Renal cortical epithelial cell (primary cell): ENCODE results near the gene GALNT2. TPM values are rescaled to one million over a fixed set of nuclear protein-coding genes. Genes with fewer than 3 reads are reported as not detected.

Experiments
- DNase-seq: peaks from one replicate; pipeline ENCODE4 v3.0.0-alpha.2; 2011; ENCODE audit warnings: low read depth
- total RNA-seq: library from RNA; depleted of rRNA; stranded (reverse); fragments of >200 nt; gene quantifications from 2 replicates; pipeline ENCODE4 v1.2.3, GENCODE V29; 2014

Gene GALNT2
- total RNA-seq, 1 donor from 2014 or later, result 119 TPM

DNA sequence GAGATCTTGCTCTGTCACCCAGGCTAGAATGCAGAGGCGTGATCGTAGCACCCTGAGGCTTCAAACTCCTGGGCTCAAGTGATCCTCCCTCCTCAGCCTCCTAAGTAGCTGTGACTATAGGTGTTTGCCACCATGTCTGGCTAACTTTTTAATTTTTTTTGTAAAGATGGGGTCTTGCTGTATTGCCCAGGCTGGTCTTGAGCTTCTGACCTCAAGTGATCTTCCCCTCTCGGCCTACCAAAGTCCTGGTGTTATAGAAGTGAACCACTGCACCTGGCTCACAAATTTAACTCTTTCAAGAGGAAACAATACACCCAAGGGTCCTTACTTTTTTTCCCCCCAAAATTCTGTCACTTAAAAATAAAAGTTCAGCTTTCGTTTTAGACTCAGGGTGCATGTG, 62.3 kb downstream of the GALNT2 start:
- no peak for DNase-seq

DNA sequence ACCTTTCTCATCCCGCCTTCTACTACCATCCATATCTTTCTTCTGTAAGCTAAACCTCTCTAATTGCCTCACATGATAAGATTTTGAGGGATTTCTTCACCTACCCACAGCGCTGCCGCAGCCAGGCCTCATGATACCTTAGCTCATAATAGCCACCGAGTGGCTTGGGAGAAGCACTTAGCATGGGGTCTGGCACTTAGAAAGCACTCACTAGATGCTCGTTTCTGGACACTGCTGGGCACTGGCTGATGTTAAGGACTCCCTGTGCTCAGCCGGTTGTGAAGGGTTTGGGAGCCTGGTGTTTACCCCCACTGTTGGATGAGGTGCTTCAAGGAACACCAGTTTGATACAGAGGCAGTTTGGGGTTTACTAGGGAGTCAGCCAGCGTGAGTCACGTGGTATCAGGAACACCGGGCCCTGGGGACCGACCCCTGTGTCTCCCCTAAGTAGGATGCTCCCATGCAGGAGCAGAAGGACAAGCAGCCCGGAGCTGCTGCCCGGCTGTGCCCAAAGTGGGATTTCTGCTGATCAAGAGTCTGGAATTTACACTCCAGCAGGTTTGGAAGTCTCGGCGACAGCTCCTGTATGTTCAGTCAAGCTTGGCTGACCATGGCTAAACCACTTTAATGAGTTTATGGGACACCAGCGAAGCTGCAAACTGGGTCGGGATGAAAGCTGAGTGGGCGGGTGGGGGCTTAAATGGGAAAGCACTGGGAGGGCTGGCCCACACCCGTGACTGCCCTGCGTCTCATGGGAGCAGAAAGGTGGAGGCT, 63.3 kb downstream of the GALNT2 start:
- peak; percentile 91 for DNase-seq

DNA sequence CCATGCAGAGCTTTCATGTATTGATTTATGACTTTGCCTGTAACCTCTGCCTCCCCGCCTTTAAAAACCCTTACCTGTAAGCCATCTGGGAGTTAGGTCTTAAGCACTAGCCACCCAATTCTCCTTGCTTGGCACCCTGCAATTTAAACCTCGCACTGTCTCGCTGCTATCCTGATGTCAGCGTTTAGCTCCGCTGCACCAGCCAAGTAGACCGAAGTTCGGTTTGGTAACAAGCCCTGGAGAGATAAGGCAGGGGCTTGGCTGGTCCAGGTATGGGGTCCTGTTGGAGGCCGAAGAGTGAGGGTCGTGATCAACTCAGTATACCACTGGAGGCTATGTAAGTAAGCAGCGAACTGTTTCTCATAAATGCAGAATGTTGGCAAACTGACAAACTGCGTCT, 64.4 kb downstream of the GALNT2 start:
- DNase-seq, result no peak

DNA sequence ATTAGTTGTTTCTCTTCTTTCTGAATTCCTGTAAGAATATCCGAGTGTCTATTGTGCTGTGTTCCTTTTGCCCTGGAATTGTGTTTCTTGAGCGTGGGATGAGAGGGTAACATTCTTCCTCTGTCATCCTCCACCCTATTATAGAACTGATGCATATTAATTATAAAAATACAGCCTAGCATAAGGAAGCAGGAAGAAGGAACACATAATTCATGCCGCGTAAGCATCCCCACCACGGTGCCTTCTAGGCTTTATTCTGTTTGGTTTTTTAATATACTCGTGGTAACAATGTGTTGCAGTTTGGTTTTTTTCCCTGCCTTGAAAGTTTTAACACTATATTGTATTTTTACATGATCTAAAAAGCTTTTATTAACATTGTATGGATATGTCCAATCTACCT, 65.7 kb downstream of the GALNT2 start:
- DNase-seq, result no peak

DNA sequence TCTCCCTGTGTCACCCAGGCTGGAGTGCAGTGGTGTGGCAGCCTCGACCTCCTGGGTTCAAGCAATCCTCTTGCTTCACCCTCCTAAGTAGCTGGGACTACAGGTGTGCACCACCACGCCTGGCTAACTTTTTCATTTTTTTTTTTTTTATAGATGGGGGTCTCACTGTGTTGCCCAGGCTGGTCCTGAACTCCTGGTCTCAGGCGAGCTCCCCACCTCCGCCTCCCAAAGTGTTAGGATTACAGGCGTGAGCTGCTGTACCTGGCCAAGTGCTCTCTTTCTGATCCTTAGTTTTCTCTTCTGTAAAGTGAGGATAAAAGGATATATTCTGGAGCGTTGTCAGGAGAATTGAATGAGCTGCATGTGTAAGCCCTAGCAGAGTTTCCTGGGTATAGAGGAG, 68.7 kb downstream of the GALNT2 start:
- DNase-seq, result no peak

DNA sequence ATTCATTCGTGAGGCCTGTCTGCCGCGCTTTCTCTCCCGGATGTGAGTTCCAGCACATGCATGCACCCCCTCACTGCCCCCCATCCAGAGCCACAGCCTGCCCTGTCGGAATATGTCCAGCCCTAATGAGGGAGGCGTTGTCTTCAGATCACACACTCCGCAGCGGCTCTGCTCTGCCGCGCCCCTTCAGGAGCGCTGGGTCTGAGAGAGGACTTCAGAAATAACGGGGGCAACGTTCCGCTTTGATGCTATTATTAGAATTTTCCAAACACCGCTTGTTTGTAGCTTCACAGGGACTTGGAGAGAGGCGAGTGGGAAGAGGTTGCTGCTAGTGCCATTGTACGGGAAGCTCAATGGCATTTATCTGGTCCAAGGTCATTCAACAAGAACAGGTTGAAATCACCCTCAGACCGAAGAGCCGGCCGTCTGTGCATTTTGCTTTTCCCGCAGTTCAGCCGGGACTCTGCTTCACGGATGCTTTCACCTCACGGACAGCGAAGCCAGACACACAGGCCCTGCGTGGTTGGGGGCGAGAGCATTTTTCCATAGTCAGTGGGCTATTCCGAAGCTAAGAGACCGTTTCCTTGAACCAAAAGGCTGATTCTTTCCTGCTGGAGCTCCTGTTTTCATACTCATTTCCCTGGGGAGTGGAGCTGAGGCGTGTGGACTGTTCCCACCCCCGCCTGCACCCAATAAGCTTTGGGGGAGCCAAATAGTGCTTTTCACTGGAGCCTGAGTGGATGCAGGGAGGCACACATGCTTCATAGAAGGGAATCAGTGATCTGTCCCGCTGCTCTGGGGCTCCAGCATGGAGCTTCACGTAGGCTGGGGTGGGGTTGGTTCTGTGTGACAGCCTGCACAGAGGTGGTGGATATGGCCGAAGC, 69.7 kb downstream of the GALNT2 start:
- DNase-seq, result no peak

DNA sequence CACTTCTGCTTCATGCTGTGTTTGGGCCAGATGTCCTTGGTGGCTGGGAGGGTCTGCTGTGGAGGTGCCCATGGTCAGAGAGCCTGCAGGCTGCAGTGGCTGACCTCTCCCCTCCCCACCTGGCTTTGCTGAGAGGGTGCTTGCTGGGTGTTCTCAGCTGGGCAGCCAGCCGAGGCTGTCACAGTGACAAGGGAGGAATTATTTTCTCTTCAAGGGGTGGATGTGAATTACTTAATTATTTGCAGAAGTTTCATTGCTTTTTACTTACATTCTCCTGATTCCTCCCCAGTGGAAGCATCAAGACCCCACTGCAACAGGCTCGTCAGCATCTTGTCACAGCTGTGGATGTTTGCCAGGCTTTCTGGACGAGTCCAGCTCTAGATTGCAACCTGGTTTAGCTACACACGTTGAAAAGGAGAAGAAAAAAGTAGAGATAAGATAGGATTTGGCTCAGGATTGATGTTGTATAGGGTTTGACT, 70.3 kb downstream of the GALNT2 start:
- DNase-seq, result no peak

DNA sequence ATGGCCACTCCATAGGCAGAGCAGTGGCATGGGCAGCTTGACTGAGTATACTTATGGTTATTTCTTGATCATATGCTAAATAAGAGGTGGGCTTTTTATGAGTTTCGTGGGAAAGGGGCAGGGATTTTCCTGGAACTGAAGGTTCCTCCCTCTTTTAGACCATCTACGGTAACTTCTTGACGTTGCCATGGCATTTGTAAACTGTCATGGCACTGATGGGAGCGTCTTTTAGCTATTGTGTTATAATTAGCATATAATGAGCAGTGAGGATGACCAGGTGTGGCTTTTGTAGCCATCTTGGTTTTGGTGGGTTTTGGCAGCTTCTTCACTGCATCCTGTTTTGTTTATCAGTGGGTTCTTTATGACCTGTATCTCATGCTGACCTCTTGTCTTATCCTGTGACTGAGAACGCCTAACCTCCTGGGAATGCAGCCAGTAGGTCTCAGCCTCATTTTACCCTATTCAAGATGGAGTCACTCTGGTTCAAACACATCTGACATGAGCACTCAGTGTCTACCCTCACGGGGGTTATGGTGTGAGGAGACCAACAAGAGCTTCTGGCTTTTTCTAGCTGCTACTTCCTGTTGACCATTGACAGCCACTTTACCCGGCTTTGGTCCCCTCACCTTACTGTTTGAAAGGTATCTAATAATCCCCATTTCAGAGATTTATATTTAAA, 71.7 kb downstream of the GALNT2 start:
- no peak for DNase-seq

DNA sequence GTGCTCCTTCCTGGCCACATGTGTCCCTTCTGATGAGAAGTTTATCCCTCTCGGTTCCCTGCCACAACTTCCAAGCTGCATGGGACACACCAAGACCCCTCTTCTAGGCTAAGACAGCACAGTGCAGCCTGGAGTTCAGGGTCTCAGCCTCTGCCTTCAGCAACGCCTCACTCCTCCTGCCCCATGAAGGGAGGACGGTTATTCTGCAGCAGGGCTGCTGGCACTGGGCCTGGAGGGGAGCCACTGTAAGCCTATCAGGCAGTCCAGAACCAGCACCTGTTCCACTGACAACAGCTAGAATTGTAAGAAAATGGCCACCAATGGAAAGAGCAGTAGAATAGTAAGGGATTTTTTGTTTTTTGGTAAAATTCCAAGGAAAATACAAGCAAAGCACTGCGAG, 72.3 kb downstream of the GALNT2 start:
- DNase-seq, result no peak

DNA sequence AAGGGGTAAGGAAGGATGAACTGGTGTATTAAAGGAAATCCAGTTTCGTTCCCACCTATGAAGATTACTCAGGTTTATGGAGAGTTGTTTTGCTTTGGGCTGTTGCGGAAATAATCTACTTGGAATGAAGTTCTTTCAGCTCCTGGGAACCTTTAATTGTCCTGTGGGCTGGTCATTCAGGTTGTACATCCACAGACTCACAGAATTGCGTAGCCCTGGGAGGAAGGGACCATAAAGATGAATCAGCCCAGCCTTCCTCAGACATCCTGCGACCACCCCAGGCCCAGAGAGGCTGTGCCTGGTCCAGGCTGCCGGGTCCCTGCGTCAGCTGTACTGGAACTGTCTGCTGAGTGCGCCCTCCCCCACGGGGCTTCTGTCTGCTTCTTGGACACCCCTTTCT, 72.7 kb downstream of the GALNT2 start:
- DNase-seq, result no peak

DNA sequence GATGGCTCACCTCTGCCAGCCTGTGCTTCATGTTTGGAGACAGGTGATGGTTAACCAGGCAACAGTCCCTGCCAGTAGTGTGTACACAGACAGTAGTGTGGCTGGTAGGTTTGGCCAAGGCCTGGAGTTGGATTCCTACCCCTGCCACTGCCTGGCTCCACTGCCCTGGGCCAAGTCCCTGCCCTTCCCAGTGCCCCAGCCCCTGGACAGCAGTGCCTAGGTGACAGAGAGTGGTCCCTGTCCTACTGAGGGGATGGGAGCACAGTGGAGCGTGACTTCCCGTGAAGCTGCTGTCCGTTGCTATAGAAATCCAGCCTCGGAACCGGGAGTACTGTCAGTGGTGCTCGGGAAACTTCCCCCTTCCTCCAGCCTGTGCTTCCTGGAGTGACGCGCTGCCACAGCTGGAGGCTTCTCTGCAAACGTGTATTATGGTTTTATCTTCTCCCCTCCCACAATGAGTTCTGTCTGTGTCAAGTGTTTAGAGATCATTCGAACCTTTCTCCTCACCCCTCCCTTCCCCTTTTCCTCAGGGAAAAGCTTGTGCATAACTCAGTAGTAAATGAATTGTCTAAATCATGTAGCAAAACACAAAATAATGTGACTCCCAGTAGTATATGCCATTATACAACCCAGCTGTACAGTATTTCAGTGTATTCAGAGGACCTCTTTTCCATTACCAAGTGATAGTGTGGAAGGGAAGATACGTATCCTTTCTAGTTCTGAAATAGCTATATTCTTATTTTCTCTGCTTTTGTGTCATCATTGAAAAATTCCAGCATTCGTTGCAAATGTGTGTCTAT, 73.4 kb downstream of the GALNT2 start:
- peak; percentile 24 for DNase-seq

DNA sequence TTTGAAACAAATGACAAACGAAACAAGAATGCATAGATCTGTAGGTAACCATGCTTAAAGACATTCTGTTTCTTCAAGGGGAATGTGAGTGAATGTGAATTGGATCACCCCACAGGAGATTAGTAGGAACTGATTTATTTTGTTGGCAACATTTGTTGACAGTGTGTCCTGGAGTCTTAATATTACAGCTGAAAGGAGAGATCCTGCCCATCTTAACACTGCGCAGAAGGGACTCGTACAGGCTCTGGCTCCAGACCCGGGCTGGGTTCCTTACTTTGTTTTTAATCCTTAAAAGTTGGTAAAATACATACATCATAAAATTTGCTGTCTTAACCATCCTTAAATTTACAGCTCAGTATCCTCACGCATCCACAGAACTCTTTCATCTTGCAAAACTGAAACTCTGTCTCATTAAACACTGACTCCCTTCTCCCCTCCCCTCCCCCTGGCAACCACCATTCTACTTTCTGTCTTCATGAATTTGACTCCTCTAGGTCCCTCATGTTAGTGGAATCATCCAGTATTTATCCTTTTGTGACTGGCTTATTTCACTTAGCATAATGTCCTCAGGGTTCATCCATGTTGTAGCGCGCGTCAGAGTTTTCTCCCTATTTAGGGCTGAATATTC, 74.1 kb downstream of the GALNT2 start:
- DNase-seq, result no peak

DNA sequence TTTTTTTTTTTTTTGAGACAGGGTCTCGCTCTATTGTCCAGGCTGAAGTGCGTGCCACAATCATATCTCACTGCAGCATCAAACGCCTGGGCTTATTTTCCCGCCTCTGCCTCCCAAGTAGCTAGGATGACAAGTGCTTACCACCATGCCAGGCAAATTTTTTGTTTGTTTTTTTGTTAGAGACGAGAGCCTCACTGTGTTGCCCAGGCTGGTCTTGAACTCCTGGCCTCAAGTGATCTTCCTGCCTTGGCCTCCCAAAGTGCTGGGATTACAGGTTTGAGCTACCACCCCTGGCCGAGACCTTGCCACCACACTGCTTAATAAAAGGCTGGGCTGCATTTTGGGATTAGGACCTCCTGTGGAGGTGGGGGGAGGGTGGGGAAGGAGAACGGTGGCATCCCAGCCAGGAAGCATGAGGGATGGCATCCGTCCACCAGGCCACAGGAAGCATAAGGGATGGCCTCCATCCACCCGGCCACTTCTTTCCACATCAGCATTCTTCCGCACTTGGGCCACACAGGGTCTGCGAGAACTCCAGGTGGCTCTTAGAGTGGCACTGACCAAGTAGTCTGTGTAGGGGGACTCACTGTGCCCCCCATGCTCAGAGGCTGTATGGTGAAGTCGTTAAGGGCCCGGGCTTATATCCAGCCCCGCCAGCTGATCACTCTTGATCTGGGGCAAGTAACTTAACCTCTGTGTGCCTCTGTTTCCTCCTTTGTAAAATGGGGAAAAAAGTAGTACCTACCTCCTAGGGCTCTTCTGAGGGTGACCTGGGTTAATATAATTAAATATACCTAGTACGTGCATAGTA, 75.0 kb downstream of the GALNT2 start:
- no peak for DNase-seq

DNA sequence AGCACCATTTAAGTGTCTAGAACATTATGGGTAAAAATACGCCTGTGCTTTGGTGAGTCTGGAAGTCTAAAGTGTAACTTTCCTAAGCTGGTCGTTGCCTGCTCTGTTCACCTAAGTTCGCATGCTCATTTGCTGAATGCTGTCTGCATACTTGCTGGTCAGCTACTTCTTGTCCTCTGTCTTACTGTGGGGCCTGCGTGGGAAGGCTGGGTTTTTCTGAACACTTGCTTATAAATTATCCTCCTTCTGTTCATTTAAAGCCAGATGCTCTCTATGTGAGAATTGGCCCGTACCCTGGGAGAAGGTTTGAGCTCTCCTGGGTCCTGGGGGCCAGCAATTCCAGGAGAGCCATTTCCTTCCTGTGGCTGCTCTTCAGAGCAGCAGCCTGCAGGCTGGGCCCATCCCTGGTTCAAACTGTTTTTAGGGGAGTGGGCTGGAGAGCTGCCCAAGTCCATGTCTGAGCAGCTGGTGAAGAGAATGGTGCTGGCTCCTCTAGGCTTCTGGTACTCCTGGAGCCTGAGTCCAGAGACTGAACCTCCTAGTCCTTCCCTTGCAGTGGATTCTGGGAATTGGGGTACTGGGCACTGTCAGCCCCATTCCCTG, 75.7 kb downstream of the GALNT2 start:
- no peak for DNase-seq

DNA sequence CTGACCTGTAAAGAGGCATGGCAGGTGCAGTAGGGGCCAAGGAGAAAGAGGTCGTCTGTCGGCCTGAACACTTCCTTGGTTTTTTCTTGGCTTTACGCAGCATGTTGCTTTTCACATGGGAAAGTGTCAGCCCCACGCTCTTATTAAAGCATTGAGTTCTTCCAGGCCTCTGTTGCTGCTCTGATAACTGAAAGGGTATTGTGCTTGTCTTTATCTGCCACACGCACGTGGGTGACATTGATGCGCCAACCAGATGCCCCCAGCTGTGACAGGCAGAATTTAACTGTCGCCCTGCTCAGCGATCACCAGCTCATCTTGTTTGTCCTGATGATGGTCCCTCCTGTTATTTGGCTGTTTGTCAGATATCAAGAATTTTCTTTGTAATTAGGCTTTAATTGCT, 76.5 kb downstream of the GALNT2 start:
- DNase-seq, result no peak

DNA sequence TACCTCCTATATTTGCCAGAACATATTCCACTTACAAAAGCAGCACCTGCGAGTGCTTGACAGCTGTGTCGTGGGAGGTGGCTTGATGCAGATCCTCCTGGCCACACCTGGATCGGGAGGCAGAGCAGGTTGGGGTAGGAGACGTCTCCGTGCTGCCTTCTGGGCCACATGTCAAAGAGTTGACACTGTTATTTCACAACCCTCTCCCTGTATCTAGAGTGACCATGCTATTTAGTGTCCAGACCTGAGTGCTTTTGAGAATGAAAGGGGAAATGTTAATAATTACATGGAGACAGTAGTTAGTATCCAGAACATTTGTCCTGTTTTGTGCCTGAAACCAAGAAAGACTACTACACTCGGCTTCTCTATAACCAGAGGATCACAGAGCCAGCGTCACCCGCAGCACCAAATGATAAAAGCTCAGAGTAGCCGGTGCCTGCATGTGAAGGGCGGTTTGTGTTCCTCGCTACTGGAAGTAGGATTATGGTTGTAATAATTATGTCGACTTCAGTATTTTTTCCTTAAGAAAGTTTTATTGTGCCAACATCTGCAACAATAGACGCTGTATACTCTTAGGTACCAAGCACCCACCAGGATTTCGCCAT, 77.1 kb downstream of the GALNT2 start:
- DNase-seq, result peak; percentile 61

DNA sequence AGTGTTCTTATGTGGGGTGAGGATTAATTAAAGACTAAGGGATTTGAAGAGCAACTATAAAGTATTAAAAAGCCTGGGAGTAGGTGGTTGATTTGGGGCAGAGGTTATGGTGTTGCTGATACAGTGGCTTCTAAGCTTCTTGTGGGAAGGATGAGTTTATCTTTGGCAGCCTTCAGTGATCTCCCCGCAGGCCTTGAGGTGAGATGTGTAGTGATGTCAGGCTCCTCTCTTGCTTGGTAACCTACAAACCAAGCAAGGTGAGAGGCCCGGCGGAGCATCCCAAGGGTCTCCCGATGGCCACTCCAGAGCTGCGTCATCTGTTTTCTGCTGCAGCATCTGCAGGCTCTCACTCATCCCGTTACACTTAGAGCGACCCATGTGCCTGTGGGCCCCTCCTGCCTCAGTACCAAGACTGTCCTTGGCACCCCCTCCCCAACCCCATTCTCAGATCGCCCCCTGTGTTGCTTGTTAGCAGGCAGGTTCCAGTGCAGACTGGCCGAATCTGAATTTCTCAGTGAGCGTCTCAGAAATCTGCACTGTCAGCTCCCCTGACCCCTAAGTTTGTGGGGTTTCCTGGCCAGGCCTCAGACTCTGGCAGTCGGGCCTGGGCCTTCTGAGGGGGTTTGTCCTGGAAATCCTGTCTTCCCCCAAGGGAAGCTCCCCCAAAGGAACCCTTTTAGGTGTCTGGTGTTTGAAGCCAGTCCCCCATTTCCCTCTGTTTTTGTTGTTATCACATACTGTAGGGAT, 77.9 kb downstream of the GALNT2 start:
- no peak for DNase-seq

DNA sequence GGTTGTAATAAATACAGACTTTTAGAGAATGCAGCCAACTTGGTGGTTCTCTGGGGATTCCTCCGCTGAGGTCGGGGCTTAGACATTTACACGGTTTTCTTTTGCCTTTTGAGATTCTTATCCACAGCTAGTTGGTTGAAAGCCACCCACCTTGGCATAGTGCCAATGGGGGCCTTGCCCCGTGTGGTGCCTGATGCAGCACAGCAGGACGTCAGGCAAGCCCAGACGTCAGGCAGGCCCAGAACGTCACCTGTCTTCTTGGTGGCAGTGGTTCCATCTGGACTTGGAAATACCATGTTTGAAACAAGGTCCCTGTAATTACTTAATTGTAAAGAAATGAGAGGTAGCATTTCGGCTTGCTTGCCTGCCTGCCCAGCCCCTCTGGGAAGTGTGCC, 78.5 kb downstream of the GALNT2 start:
- DNase-seq, result no peak
